ENCODE data around the gene ADAMTS17. TPM values are rescaled to one million over a fixed set of nuclear protein-coding genes. Genes with fewer than 3 reads are reported as not detected.

The ADAMTS17 gene
- total and polyA plus RNA-seq, 3 experiments from 2014 or later = 1.2 to 2.3 (median 1.9) TPM

DNA sequence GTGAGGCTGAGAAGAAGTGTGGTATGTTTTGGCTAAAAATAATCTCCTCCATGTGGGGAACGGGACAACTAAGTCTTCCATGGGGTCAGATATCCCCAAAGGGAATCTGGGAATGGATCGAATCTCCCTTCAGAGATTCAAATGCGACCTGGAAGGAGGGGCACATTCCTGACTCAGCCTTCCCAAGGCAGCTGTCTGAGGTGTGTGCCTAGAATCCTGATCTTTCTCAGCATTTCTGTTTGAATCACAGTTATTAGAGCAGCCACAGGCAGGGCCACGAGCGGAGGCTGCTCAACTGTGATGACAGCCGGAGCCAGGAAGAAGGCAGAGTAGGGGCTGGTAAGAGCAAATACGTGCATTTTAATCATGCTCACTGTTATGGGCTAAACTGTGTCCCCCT, 135.1 kb downstream of the ADAMTS17 start:
- Mint-ChIP-seq H3K27me3 (peaks cover 0 to 2% of the 10 kb centered on the region in 2 donors), H3K27ac (peak overlapping the region in 1 of 8 donors; percentile 26), H3K9me3 (no peaks in the 10 kb centered on the region), H3K4me3 (no peak overlapping the region), H3K36me3 (peaks cover 0 to 9% (median 4%) of the 10 kb centered on the region in 3 donors), H3K4me1 (peaks cover 15 to 21% (median 15%) of the 10 kb centered on the region in 3 donors)
- POLR2A ChIA-PET = no interaction called here
- Histone ChIP-seq H3K27me3 (ENCODE audit: insufficient read depth, low read length, poor library complexity, severe bottlenecking) (no peaks in the 10 kb centered on the region), H3K4me3 (ENCODE audit: low read length) (no peak overlapping the region), H3K36me3 (ENCODE audit: insufficient read depth, low read length) (no peaks in the 10 kb centered on the region), H3K4me1 (ENCODE audit: insufficient read depth, low read length) (peaks cover 12% of the 10 kb centered on the region), H3K9me3 (ENCODE audit: low read length) (no peaks in the 10 kb centered on the region), H3K27ac (ENCODE audit: low read depth, low read length) (no peak overlapping the region)
- DNase-seq = no peak
- CTCF ChIA-PET = no interaction called here

GRCh38 chr15:100205549-100206295, 136.1 kb downstream of the ADAMTS17 start:
- Histone ChIP-seq H3K36me3 (ENCODE audit: insufficient read depth, low read length) (no peaks in the 10 kb centered on the region), H3K27ac (ENCODE audit: low read depth, low read length) (no peak overlapping the region), H3K4me3 (ENCODE audit: low read length) (no peak overlapping the region), H3K9me3 (ENCODE audit: low read length) (no peaks in the 10 kb centered on the region), H3K4me1 (ENCODE audit: insufficient read depth, low read length) (peaks cover 21% of the 10 kb centered on the region), H3K27me3 (ENCODE audit: insufficient read depth, low read length, poor library complexity, severe bottlenecking) (no peaks in the 10 kb centered on the region)
- DNase-seq = no peak
- peaks cover 0 to 9% (median 4%) of the 10 kb centered on the region in 3 donors for H3K36me3 Mint-ChIP-seq
- peaks cover 24 to 30% (median 25%) of the 10 kb centered on the region in 3 donors for H3K4me1 Mint-ChIP-seq
- ChIA-PET CTCF (no interaction called here), POLR2A (no interaction called here)
- H3K27me3 Mint-ChIP-seq = peaks cover 0 to 2% of the 10 kb centered on the region in 2 donors
- H3K27ac Mint-ChIP-seq = no peak overlapping the region
- H3K4me3 Mint-ChIP-seq = no peak overlapping the region
- H3K9me3 Mint-ChIP-seq = no peaks in the 10 kb centered on the region

DNA sequence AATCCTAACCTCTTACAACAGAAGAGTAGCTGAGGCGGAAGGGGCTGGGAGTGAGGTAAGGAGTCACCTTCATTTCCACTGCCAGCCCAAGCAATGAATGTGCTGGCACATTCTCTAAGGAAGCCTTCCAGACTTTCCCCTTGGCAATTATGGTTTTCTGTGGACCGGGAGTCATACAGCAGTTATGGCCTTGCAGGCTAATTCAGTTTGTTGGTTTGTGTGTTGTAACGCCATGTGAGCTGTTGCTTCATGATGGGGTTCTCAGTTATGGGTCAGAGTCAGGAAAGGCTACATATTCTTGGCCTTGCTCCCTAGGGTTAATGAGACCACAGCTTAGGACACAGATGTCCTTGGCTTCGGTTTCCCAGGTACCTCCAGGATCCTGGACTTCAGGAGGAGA, 137.0 kb downstream of the ADAMTS17 start:
- POLR2A ChIA-PET = no interaction called here
- CTCF ChIA-PET = no interaction called here
- peaks cover 25 to 35% (median 28%) of the 10 kb centered on the region in 3 donors for H3K4me1 Mint-ChIP-seq

GRCh38 chr15:100204211-100204610, 137.6 kb downstream of the ADAMTS17 start:
- Mint-ChIP-seq H3K4me3 (peak overlapping the region in 1 of 7 donors; percentile 3), H3K36me3 (peaks cover 0 to 9% (median 4%) of the 10 kb centered on the region in 3 donors), H3K9me3 (no peaks in the 10 kb centered on the region), H3K27me3 (peaks cover 0 to 2% of the 10 kb centered on the region in 2 donors), H3K27ac (no peak overlapping the region), H3K4me1 (peaks cover 25 to 36% (median 28%) of the 10 kb centered on the region in 3 donors)
- ChIA-PET POLR2A (no interaction called here), CTCF (no interaction called here)
- Histone ChIP-seq H3K9me3 (ENCODE audit: low read length) (no peaks in the 10 kb centered on the region), H3K36me3 (ENCODE audit: insufficient read depth, low read length) (no peaks in the 10 kb centered on the region), H3K27ac (ENCODE audit: low read depth, low read length) (no peak overlapping the region), H3K4me3 (ENCODE audit: low read length) (no peak overlapping the region), H3K27me3 (ENCODE audit: insufficient read depth, low read length, poor library complexity, severe bottlenecking) (no peaks in the 10 kb centered on the region), H3K4me1 (ENCODE audit: insufficient read depth, low read length) (peaks cover 21% of the 10 kb centered on the region)
- DNase-seq = no peak

More for the DNA sequence above, 137.0 kb downstream of the ADAMTS17 start:
- peaks cover 0 to 9% (median 4%) of the 10 kb centered on the region in 3 donors for H3K36me3 Mint-ChIP-seq
- Histone ChIP-seq H3K9me3 (ENCODE audit: low read length) (no peaks in the 10 kb centered on the region), H3K27me3 (ENCODE audit: insufficient read depth, low read length, poor library complexity, severe bottlenecking) (no peaks in the 10 kb centered on the region), H3K27ac (ENCODE audit: low read depth, low read length) (no peak overlapping the region), H3K36me3 (ENCODE audit: insufficient read depth, low read length) (no peaks in the 10 kb centered on the region), H3K4me3 (ENCODE audit: low read length) (no peak overlapping the region), H3K4me1 (ENCODE audit: insufficient read depth, low read length) (peaks cover 21% of the 10 kb centered on the region)
- peak overlapping the region in 1 of 8 donors; percentile 6 for H3K27ac Mint-ChIP-seq
- H3K9me3 Mint-ChIP-seq = no peaks in the 10 kb centered on the region
- no peak overlapping the region for H3K4me3 Mint-ChIP-seq
- DNase-seq = no peak
- peaks cover 0 to 2% of the 10 kb centered on the region in 2 donors for H3K27me3 Mint-ChIP-seq

GRCh38 chr15:100202309-100202960, 139.3 kb downstream of the ADAMTS17 start:
- Histone ChIP-seq H3K27ac (ENCODE audit: low read depth, low read length) (no peak overlapping the region), H3K9me3 (ENCODE audit: low read length) (no peaks in the 10 kb centered on the region), H3K4me3 (ENCODE audit: low read length) (no peak overlapping the region), H3K27me3 (ENCODE audit: insufficient read depth, low read length, poor library complexity, severe bottlenecking) (no peaks in the 10 kb centered on the region), H3K36me3 (ENCODE audit: insufficient read depth, low read length) (no peaks in the 10 kb centered on the region), H3K4me1 (ENCODE audit: insufficient read depth, low read length) (peaks cover 21% of the 10 kb centered on the region)
- Mint-ChIP-seq H3K27ac (peak overlapping the region in 3 of 8 donors; percentile 56 to 83 (median 80)), H3K4me3 (peak overlapping the region in 6 of 7 donors; percentile 69 to 88 (median 80)), H3K36me3 (peaks cover 0 to 7% (median 4%) of the 10 kb centered on the region in 3 donors), H3K27me3 (peaks cover 0 to 2% of the 10 kb centered on the region in 2 donors), H3K4me1 (peaks cover 25 to 36% (median 28%) of the 10 kb centered on the region in 3 donors), H3K9me3 (no peaks in the 10 kb centered on the region)
- no peak for DNase-seq
- ChIA-PET CTCF (interaction anchor here (1.5 kb wide), 1 partner anchor 136 kb away, joined by 3 read pairs; no protein-coding TSS in a partner anchor), POLR2A (no interaction called here)

- no peak overlapping the region for H3K4me3 ChIP-seq (ENCODE audit: low read length)
- peak overlapping the region; percentile 13 to 83 (median 77) for H3K27ac Mint-ChIP-seq
- POLR2A ChIA-PET = no interaction called here
- H3K4me3 Mint-ChIP-seq = peak overlapping the region in 6 of 7 donors; percentile 69 to 88 (median 80)
- H3K4me1 Mint-ChIP-seq = peaks cover 25 to 36% (median 28%) of the 10 kb centered on the region in 3 donors
- no peaks in the 10 kb centered on the region for H3K9me3 ChIP-seq (ENCODE audit: low read length)
- H3K9me3 Mint-ChIP-seq = no peaks in the 10 kb centered on the region
- no peaks in the 10 kb centered on the region for H3K27me3 ChIP-seq (ENCODE audit: insufficient read depth, low read length, poor library complexity, severe bottlenecking)
- H3K36me3 Mint-ChIP-seq = peaks cover 0 to 7% (median 3%) of the 10 kb centered on the region in 3 donors
- DNase-seq = peak in 4 of 5 donors; percentile 4 to 53 (median 46)
- peaks cover 21% of the 10 kb centered on the region for H3K4me1 ChIP-seq (ENCODE audit: insufficient read depth, low read length)
- H3K27me3 Mint-ChIP-seq = peaks cover 0 to 2% of the 10 kb centered on the region in 2 donors
- CTCF ChIA-PET = interaction anchor here (1.5 kb wide), 1 partner anchor 137 kb away, joined by 3 read pairs; no protein-coding TSS in a partner anchor
- H3K36me3 ChIP-seq (ENCODE audit: insufficient read depth, low read length) = no peaks in the 10 kb centered on the region
- no peak overlapping the region for H3K27ac ChIP-seq (ENCODE audit: low read depth, low read length)
Observed at GRCh38 chr15:100201376-100202280, 140.1 kb downstream of the ADAMTS17 start.

DNA sequence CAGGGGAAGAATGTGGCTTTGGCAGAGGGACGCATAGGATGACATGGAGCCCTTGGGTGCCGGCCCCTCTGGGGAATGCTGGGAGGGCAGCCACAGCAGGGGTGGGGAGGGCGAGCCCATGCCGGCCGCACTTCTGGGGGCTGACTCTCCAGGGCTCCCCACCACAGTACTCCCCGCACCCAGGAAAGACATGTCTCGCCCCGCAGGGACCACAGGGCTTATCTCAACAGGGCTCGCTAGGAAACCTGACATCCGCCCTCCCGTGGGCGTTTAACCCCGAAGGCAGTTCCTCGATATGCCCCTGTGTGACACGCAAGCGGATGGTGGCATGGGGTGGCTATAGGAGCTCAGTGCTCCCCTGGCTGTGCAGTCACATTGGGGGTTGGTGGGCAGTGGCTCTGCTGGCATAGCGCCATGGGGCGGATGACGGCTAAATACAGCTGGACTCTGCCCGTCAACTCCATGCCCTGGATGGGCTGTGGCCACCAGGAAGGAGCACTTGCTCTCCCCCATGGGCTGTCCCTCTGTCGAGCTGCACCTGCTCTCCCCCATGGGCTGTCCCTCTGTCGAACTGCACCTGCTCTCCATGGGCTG, 141.4 kb downstream of the ADAMTS17 start:
- CTCF ChIA-PET = no interaction called here
- H3K9me3 ChIP-seq (ENCODE audit: low read length) = no peaks in the 10 kb centered on the region
- no peaks in the 10 kb centered on the region for H3K9me3 Mint-ChIP-seq
- peaks cover 25 to 36% (median 28%) of the 10 kb centered on the region in 3 donors for H3K4me1 Mint-ChIP-seq
- peaks cover 0 to 4% (median 0%) of the 10 kb centered on the region in 3 donors for H3K36me3 Mint-ChIP-seq
- no peaks in the 10 kb centered on the region for H3K36me3 ChIP-seq (ENCODE audit: insufficient read depth, low read length)
- peaks cover 21% of the 10 kb centered on the region for H3K4me1 ChIP-seq (ENCODE audit: insufficient read depth, low read length)
- no peaks in the 10 kb centered on the region for H3K27me3 ChIP-seq (ENCODE audit: insufficient read depth, low read length, poor library complexity, severe bottlenecking)
- no peak for DNase-seq
- no peak overlapping the region for H3K27ac ChIP-seq (ENCODE audit: low read depth, low read length)
- POLR2A ChIA-PET = no interaction called here
- peak overlapping the region in 3 of 8 donors; percentile 26 to 95 (median 40) for H3K27ac Mint-ChIP-seq
- no peaks in the 10 kb centered on the region for H3K27me3 Mint-ChIP-seq
- H3K4me3 Mint-ChIP-seq = no peak overlapping the region
- no peak overlapping the region for H3K4me3 ChIP-seq (ENCODE audit: low read length)
